GM21367 (cell line): ENCODE data around the gene ERP44.

ENCODE experiments used
- ATAC-seq: cut with Tn5 transposase; IDR thresholded peaks from one replicate; pipeline ENCODE4 v1.9.1; 2021; ENCODE audit not compliant: unreplicated experiment

ERP44 gene

GRCh38 chr9:99955606-99956005 is 143.2 kb downstream of the ERP44 start:
- ATAC-seq: no peak

- no peak for ATAC-seq
Measured at GRCh38 chr9:99954819-99955218, 144.0 kb downstream of the ERP44 start.

- ATAC-seq: no peak
Measured at GRCh38 chr9:99953861-99954507, 144.8 kb downstream of the ERP44 start.

GRCh38 chr9:99948896-99949295 is 149.9 kb downstream of the ERP44 start:
- no peak for ATAC-seq

- ATAC-seq: no peak
Measured at GRCh38 chr9:99948482-99948881, 150.3 kb downstream of the ERP44 start.

GRCh38 chr9:99947395-99947794 is 151.4 kb downstream of the ERP44 start:
- no peak for ATAC-seq

- ATAC-seq: no peak
Measured at GRCh38 chr9:99936947-99937587, 161.7 kb downstream of the ERP44 start.

GRCh38 chr9:99931155-99931840 is 167.5 kb downstream of the ERP44 start:
- ATAC-seq: no peak

- ATAC-seq: no peak
Measured at GRCh38 chr9:99929652-99930051, 169.1 kb downstream of the ERP44 start.
